Sigmoid colon (tissue), 4 donors: Measurements from ENCODE around the gene CNN2.

ENCODE experiments used
- POLR2A ChIP-seq, 2 donors: fragments of 450-650 bp; IDR thresholded peaks; one replicate each; pipeline ENCODE4 v1.6.1; 2016; ENCODE audit warnings: antibody characterized with exemption in 2 of 2, mild to moderate bottlenecking in 2 of 2, moderate library complexity in 2 of 2
- POLR2AphosphoS5 ChIP-seq, 4 donors: sonication (generic); formaldehyde crosslinking; IDR thresholded peaks; one replicate each; pipeline ENCODE4 v1.6.1; 2017; ENCODE audit warnings: antibody characterized with exemption in 4 of 4

DNA sequence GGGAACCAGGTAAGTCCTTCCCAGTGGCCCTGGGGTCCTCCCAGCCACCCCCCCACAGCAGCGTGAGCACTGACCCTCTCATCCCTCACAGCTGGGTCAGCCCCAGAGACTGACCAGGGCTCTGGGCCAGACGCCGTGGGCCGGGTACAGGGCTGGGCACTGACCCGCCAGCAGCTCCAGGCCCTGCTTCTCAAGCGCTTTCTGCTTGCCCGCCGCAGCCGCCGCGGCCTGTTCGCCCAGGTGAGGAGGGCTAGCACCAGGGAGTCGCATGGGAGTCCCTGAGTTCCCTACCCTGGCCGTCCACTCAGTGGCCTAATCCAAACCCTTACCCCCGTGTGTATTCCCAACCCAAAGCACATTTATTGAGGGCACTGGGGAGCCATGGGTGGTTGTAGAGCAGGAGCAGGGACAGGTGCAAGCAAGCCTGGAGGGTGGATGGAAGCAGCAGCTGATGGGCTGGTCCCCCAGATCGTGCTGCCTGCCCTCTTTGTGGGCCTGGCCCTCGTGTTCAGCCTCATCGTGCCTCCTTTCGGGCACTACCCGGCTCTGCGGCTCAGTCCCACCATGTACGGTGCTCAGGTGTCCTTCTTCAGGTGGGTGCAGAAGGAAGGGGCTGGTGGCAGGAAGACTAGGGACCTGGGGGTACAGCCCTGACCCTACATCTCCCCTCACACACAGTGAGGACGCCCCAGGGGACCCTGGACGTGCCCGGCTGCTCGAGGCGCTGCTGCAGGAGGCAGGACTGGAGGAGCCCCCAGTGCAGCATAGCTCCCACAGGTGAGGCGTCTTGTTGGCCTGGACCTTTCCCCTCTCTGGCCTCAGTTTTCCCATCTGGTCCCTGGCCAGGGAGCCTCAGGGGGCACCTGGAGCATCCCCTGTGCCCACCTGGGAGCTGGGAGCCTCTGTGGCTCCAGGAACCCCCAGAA lies 28.0 kb downstream of the CNN2 start:
- TF ChIP-seq POLR2A (IDR thresholded peaks at IDR 0.05), result no peak
- no peak for TF ChIP-seq POLR2AphosphoS5 (IDR thresholded peaks at IDR 0.05)
